Peyer's patch (tissue), 4 donors: Measurements from ENCODE around the gene ZBTB7C.

Source experiments
- CTCF ChIP-seq, 6 experiments: fragments of 450-650 bp in 4 of 6; fragments of 200-600 bp in 2 of 6; sonication (generic) in 1 of 6; IDR thresholded peaks; one replicate each; pipeline ENCODE4 v1.5.1; 2017 to 2019; ENCODE audit warnings: antibody characterized with exemption in 6 of 6, mild to moderate bottlenecking in 3 of 6, moderate library complexity in 1 of 6
- POLR2A ChIP-seq, 2 donors: fragments of 450-650 bp; IDR thresholded peaks; one replicate each; pipeline ENCODE4 v1.5.1; 2017; ENCODE audit warnings: antibody characterized with exemption in 2 of 2, mild to moderate bottlenecking in 2 of 2, moderate library complexity in 2 of 2

- no peak for TF ChIP-seq CTCF (IDR thresholded peaks at IDR 0.05)
- TF ChIP-seq POLR2A (IDR thresholded peaks at IDR 0.05) = no peak
Measured at GRCh38 chr18:48158721-48159120, 250.5 kb downstream of the ZBTB7C start.
